ENCODE results near the gene ARHGAP26. TPM values are rescaled to one million over a fixed set of nuclear protein-coding genes. Genes with fewer than 3 reads are reported as not detected.

Gene ARHGAP26
- total RNA-seq, 4 donors from 2014 or later = 11.1 to 36.1 (median 21.8) TPM

- Histone ChIP-seq H3K4me1 (no peaks in the 10 kb centered on the region), H3K27ac (no peak overlapping the region), H3K36me3 (peaks cover 33% of the 10 kb centered on the region), H3K4me3 (no peak overlapping the region), H3K27me3 (no peaks in the 10 kb centered on the region), H3K9me3 (no peaks in the 10 kb centered on the region)
- no peak for DNase-seq (ENCODE audit: low spot score in 2 of 2)
- TF ChIP-seq CTCF (IDR thresholded peaks at IDR 0.05) (no peak), POLR2A (IDR thresholded peaks at IDR 0.05) (no peak), POLR2AphosphoS5 (IDR thresholded peaks at IDR 0.05) (no peak), EP300 (IDR thresholded peaks at IDR 0.05) (no peak)
- 93% methylated on average over 2 of the region's 2 CpGs for WGBS
Measured at GRCh38 chr5:143277536-143277935, 507.4 kb downstream of the ARHGAP26 start.

Other genes with a start within 250 kb of the ARHGAP26 start
- gene FGF1, start 84.3 kb upstream of the ARHGAP26 start, total RNA-seq = 1 to 10 TPM in 3 of 4 donors, under 1 TPM in 1; 0.48 to 2.5 (median 1.9) TPM